Naive thymus-derived CD4-positive, alpha-beta T cell (primary cell): ENCODE data around the gene KLB. TPM values are rescaled to one million over a fixed set of nuclear protein-coding genes. Genes with fewer than 3 reads are reported as not detected.

Experiments used
- ATAC-seq: fragments of 150-1000 bp; cut with Tn5 transposase; 2 replicates; pipeline ENCODE4 v1.10.0; 2021; ENCODE audit warnings: mild to moderate bottlenecking, moderate library complexity
- CTCF ChIA-PET: fragments of 350-600 bp; sonication (Branson Sonifier 250); formaldehyde crosslinking; loops from one replicate; lab custom pipeline; 2021; ENCODE audit warnings: antibody characterized with exemption; lab: Charles Lee
- POLR2A ChIA-PET: fragments of 350-600 bp; sonication (Branson Sonifier 250); formaldehyde crosslinking; loops from one replicate; lab custom pipeline; 2021; ENCODE audit warnings: antibody characterized with exemption, inconsistent platforms; lab: Charles Lee
- DNase-seq, 9 donors: peaks; one replicate each; pipeline versions ENCODE4 v3.0.0 to v3.0.0-alpha.2; 2020 to 2022; ENCODE audit warnings: mixed read lengths in 1 of 9
- H3K27ac ChIP-seq: one replicate; pipeline ENCODE4 v1.7.0; 2013; ENCODE audit warnings: mild to moderate bottlenecking, low read depth, low read length, moderate library complexity
- H3K27me3 ChIP-seq, 2 donors: one replicate each; pipeline ENCODE4 v1.7.0; 2013; ENCODE audit warnings: low read length in 2 of 2, mild to moderate bottlenecking in 2 of 2, moderate library complexity in 2 of 2; ENCODE audit not compliant: control insufficient read depth in 2 of 2, insufficient read depth in 2 of 2
- H3K36me3 ChIP-seq, 3 experiments: 1 replicate in 2 of 3; 2 replicates in 1 of 3; pipeline ENCODE4 v1.7.0; 2013; ENCODE audit warnings: low read length in 3 of 3, mild to moderate bottlenecking in 3 of 3, moderate library complexity in 1 of 3; ENCODE audit not compliant: insufficient read depth in 3 of 3, control insufficient read depth in 2 of 3
- H3K4me1 ChIP-seq, 2 donors: one replicate each; pipeline ENCODE4 v1.7.0; 2013; ENCODE audit warnings: low read length in 2 of 2, mild to moderate bottlenecking in 2 of 2, moderate library complexity in 1 of 2; ENCODE audit not compliant: control insufficient read depth in 2 of 2, insufficient read depth in 2 of 2
- H3K4me3 ChIP-seq: 2 replicates; pipeline ENCODE4 v1.7.0; 2013; ENCODE audit warnings: mild to moderate bottlenecking, low read length
- H3K9me3 ChIP-seq, 3 experiments: 1 replicate in 2 of 3; 2 replicates in 1 of 3; pipeline ENCODE4 v1.7.0; 2013; ENCODE audit warnings: low read length in 3 of 3; ENCODE audit not compliant: control insufficient read depth in 2 of 3
- H3K27ac Mint-ChIP-seq, 9 donors: one replicate each; pipeline ENCODE4 v1.8.0; 2020 to 2022; ENCODE audit warnings: mixed read lengths in 9 of 9, mild to moderate bottlenecking in 8 of 9, moderate library complexity in 5 of 9, inconsistent platforms in 2 of 9
- H3K27me3 Mint-ChIP-seq, 5 donors: one replicate each; pipeline ENCODE4 v1.8.0; 2021 to 2022; ENCODE audit warnings: mixed read lengths in 5 of 5, mild to moderate bottlenecking in 1 of 5
- H3K36me3 Mint-ChIP-seq, 5 donors: one replicate each; pipeline ENCODE4 v1.8.0; 2020 to 2022; ENCODE audit warnings: mixed read lengths in 5 of 5, mild to moderate bottlenecking in 3 of 5, inconsistent platforms in 1 of 5
- H3K4me1 Mint-ChIP-seq, 7 donors: one replicate each; pipeline ENCODE4 v1.8.0; 2020 to 2022; ENCODE audit warnings: mixed read lengths in 7 of 7, mild to moderate bottlenecking in 3 of 7, inconsistent platforms in 1 of 7
- H3K4me3 Mint-ChIP-seq, 10 donors: one replicate each; pipeline ENCODE4 v1.8.0; 2020 to 2022; ENCODE audit warnings: mild to moderate bottlenecking in 10 of 10, mixed read lengths in 10 of 10, moderate library complexity in 6 of 10, inconsistent platforms in 2 of 10
- H3K9me3 Mint-ChIP-seq, 11 donors: one replicate each; pipeline ENCODE4 v1.8.0; 2020 to 2022; ENCODE audit warnings: mixed read lengths in 11 of 11, mild to moderate bottlenecking in 4 of 11, inconsistent platforms in 1 of 11, moderate library complexity in 1 of 11
- intact Hi-C, 2 donors: fragments of 100-400 bp; cut with micrococcal nuclease; formaldehyde crosslinking; loops; one replicate each; pipeline ENCODE4 v1.15.1; 2023
- polyA plus RNA-seq, 2 donors: library from polyadenylated mRNA; unstranded; fragments of 300-500 nt; fragmentation: Illumina TruSeq; gene quantifications; one replicate each; pipeline ENCODE4 v1.2.3, GENCODE V29; 2021
- total RNA-seq, 6 experiments: library from RNA in 5 of 6; stranded (reverse) in 5 of 6; gene quantifications; 1 replicate in 5 of 6; 2 replicates in 1 of 6; pipeline ENCODE4 v1.2.3 and lab custom pipeline; 2021 to 2026

Gene KLB
- total and polyA plus RNA-seq, 7 experiments from 2014 or later, result 0.07 TPM; not detected in 6

DNA sequence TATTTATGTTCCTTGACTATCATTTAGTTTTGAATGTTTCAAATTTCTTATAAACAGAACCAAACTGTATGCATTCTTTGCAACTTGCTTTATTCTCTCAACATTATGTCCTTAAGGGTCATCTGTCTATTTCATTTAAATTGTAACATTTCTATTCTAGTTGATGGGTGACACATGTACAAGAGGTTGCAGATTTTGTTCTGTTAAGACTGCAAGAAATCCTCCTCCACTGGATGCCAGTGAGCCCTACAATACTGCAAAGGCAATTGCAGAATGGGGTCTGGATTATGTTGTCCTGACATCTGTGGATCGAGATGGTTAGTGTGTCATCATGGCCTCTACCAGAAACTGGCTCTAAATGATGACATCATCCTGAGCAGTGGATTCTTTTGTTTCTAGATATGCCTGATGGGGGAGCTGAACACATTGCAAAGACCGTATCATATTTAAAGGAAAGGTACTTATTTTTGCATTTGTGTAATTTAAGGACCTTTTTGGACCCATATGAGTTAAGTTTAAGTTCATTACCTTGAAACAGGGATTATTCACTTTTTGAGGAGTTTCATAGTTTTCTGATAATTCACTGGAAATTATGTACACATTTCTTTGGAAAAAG, 58.3 kb downstream of the KLB start:
- CTCF ChIA-PET, result no interaction called here
- no peaks in the 10 kb centered on the region for H3K4me1 ChIP-seq
- POLR2A ChIA-PET, result no interaction called here
- no peak for ATAC-seq
- no peak for DNase-seq
- H3K27me3 ChIP-seq, result no peaks in the 10 kb centered on the region
- peaks cover 0 to 36% (median 3%) of the 10 kb centered on the region in 3 experiments for H3K36me3 ChIP-seq
- Mint-ChIP-seq H3K4me3 (no peak overlapping the region), H3K9me3 (no peaks in the 10 kb centered on the region), H3K36me3 (peaks cover 0 to 20% (median 11%) of the 10 kb centered on the region in 5 donors), H3K27me3 (no peaks in the 10 kb centered on the region), H3K4me1 (peaks cover 0 to 30% (median 10%) of the 10 kb centered on the region in 7 donors), H3K27ac (peak overlapping the region in 1 of 9 donors; percentile 2)
- no peaks in the 10 kb centered on the region for H3K9me3 ChIP-seq
- intact Hi-C loops, result loop anchor here in 1 of 2 donors (5.0 to 10.0 kb wide), 2 partner anchors 852 to 1380 kb away; no protein-coding TSS in a partner anchor
- H3K27ac ChIP-seq, result no peak overlapping the region
- H3K4me3 ChIP-seq, result no peak overlapping the region

DNA sequence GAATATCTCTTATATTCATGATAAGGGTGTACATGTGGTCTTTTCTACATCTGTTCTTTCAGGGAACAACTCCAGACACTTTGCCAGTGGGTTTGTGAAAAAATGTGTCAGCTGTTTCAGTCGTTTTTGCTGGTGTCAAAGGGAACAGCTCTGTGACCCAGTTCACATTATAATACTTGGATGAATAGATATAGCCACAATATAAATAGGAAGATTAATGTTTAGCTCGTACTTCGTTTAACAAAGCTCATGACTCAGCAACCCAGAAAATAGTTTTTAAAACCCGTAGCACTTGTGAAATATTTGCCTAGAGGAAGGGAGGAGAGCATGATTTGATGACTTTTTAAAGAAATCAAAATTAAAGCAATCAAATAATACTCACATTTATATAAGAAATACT, 60.0 kb downstream of the KLB start:
- peaks cover 0 to 25% (median 11%) of the 10 kb centered on the region in 5 donors for H3K36me3 Mint-ChIP-seq
- no peak overlapping the region for H3K4me3 Mint-ChIP-seq
- no peaks in the 10 kb centered on the region for H3K9me3 Mint-ChIP-seq
- DNase-seq (no peak), ATAC-seq (no peak)
- H3K27me3 Mint-ChIP-seq, result no peaks in the 10 kb centered on the region
- CTCF ChIA-PET, result interaction anchor here (0.6 to 1.0 kb wide), 3 partner anchors 100 to 806 kb away, joined by 3 to 5 read pairs (median 5); no protein-coding TSS in a partner anchor
- intact Hi-C loops, result loop anchor here in 1 of 2 donors (5.0 to 10.0 kb wide), 2 partner anchors 851 to 1378 kb away; no protein-coding TSS in a partner anchor
- H3K4me1 Mint-ChIP-seq, result peaks cover 0 to 19% (median 4%) of the 10 kb centered on the region in 7 donors
- H3K4me1 ChIP-seq, result no peaks in the 10 kb centered on the region
- no peak overlapping the region for H3K27ac ChIP-seq
- H3K27me3 ChIP-seq, result no peaks in the 10 kb centered on the region
- peaks cover 0 to 36% (median 3%) of the 10 kb centered on the region in 3 experiments for H3K36me3 ChIP-seq
- POLR2A ChIA-PET, result interaction anchor here (0.6 to 1.5 kb wide), 2 partner anchors 9 to 11 kb away, joined by 3 to 4 read pairs; no protein-coding TSS in a partner anchor
- H3K27ac Mint-ChIP-seq, result no peak overlapping the region
- H3K9me3 ChIP-seq, result no peaks in the 10 kb centered on the region
- H3K4me3 ChIP-seq, result no peak overlapping the region

DNA sequence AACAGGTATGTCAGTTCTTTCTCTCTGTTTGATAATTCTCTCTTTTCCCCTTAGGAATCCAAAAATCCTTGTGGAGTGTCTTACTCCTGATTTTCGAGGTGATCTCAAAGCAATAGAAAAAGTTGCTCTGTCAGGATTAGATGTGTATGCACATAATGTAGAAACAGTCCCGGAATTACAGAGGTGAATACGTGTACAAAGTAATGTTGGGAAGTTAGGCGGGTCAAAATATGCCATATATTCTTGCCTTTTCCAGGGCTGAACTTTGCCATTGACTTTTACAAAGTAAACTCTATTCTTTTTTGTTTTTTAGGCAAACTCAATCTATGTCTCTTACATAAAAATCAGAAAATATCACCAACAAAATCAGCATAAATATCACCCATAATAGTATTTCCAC, 60.7 kb downstream of the KLB start:
- DNase-seq (no peak), ATAC-seq (no peak)
- H3K4me3 Mint-ChIP-seq, result no peak overlapping the region
- POLR2A ChIA-PET, result no interaction called here
- no peaks in the 10 kb centered on the region for H3K27me3 Mint-ChIP-seq
- H3K27me3 ChIP-seq, result no peaks in the 10 kb centered on the region
- peak overlapping the region in 1 of 9 donors; percentile 53 for H3K27ac Mint-ChIP-seq
- H3K9me3 ChIP-seq, result no peaks in the 10 kb centered on the region
- no peaks in the 10 kb centered on the region for H3K4me1 ChIP-seq
- peaks cover 0 to 40% (median 3%) of the 10 kb centered on the region in 3 experiments for H3K36me3 ChIP-seq
- CTCF ChIA-PET, result interaction anchor here (1.0 kb wide), 1 partner anchor 565 kb away, joined by 5 read pairs; no protein-coding TSS in a partner anchor
- peaks cover 0 to 31% (median 11%) of the 10 kb centered on the region in 5 donors for H3K36me3 Mint-ChIP-seq
- H3K9me3 Mint-ChIP-seq, result no peaks in the 10 kb centered on the region
- H3K27ac ChIP-seq, result no peak overlapping the region
- H3K4me3 ChIP-seq, result no peak overlapping the region
- intact Hi-C loops, result loop anchor here in 1 of 2 donors (5.0 to 10.0 kb wide), 2 partner anchors 850 to 1377 kb away; no protein-coding TSS in a partner anchor
- H3K4me1 Mint-ChIP-seq, result peaks cover 0 to 19% (median 4%) of the 10 kb centered on the region in 7 donors

DNA sequence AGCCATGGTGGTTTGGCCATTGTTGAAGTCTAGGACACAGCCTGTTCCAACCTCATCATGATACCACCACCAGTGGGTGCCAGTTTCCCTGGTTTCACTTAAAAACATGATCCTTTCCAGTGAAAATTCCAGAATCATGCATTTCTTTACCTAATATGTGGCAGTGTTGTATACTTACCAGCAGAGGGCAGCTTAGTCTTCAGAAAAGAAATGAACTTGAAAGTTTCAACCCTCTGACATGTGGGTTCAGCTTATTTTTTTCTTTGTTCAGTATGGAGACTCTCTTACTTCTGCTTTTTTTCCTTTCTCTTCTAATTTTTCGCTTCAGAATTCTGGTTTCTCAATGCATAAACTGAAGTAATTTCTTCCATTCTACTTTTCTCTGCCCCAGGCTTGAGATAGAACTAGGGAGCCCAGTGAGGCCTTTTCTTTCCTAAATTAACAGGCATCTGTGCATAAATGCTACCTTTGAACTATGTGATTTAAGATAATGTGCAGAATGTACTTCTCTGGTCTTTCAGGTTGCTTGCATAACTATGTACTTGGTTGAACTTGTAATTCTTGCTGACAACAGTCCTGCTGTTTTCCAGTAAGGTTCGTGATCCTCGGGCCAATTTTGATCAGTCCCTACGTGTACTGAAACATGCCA, 62.8 kb downstream of the KLB start:
- H3K4me1 Mint-ChIP-seq, result peaks cover 0 to 15% (median 4%) of the 10 kb centered on the region in 7 donors
- H3K4me1 ChIP-seq, result no peaks in the 10 kb centered on the region
- H3K36me3 ChIP-seq, result peaks cover 0 to 32% (median 3%) of the 10 kb centered on the region in 3 experiments
- POLR2A ChIA-PET, result interaction anchor here (0.6 to 1.9 kb wide), 5 partner anchors 11 to 508 kb away, joined by 3 to 21 read pairs (median 3); partner anchors contain the start of genes LIAS, PDS5A, RFC1 and RPL9
- H3K4me3 Mint-ChIP-seq, result no peak overlapping the region
- ATAC-seq (peak; percentile 98), DNase-seq (peak in 7 of 9 donors; percentile 36 to 60 (median 47))
- H3K4me3 ChIP-seq, result no peak overlapping the region
- no peaks in the 10 kb centered on the region for H3K9me3 ChIP-seq
- H3K9me3 Mint-ChIP-seq, result no peaks in the 10 kb centered on the region
- H3K27ac ChIP-seq, result no peak overlapping the region
- H3K27me3 ChIP-seq, result no peaks in the 10 kb centered on the region
- CTCF ChIA-PET, result interaction anchor here (0.6 to 2.1 kb wide), 14 partner anchors 9 to 1573 kb away, joined by 3 to 13 read pairs (median 5); partner anchors contain the start of genes LIAS, PDS5A and RPL9
- H3K27me3 Mint-ChIP-seq, result no peaks in the 10 kb centered on the region
- peaks cover 0 to 20% (median 10%) of the 10 kb centered on the region in 5 donors for H3K36me3 Mint-ChIP-seq
- peak overlapping the region in 6 of 9 donors; percentile 24 to 62 (median 44) for H3K27ac Mint-ChIP-seq
- intact Hi-C loops, result loop anchor here (1.0 to 10.0 kb wide), 8 partner anchors 189 to 1375 kb away; partner anchors contain the start of genes PDS5A (in 2 of the 2) and N4BP2 (in 1 of the 2)

DNA sequence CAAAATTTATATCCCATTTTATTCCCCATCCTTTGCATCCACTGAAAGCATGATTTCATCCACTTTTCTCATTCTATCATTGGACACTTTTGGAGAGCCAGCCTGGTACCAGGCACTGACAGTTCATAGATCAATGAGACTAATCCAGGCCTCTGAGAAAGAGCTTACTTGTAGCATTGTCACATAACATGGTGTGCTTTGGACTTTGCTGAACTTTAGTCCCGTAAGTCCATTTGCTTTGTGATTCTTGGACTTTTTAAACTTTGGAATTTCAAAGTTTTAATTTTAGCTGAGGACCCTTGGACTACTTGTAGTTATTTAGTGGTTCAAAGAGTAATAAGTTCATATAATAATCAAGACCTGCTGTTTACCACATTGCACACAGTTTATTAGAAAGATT, 63.7 kb downstream of the KLB start:
- Mint-ChIP-seq H3K9me3 (no peaks in the 10 kb centered on the region), H3K4me3 (no peak overlapping the region), H3K4me1 (peaks cover 0 to 8% (median 3%) of the 10 kb centered on the region in 7 donors), H3K36me3 (peaks cover 0 to 15% (median 5%) of the 10 kb centered on the region in 5 donors), H3K27ac (no peak overlapping the region), H3K27me3 (no peaks in the 10 kb centered on the region)
- ATAC-seq, result no peak
- no peak overlapping the region for H3K27ac ChIP-seq
- ChIA-PET POLR2A (no interaction called here), CTCF (interaction anchor here (0.7 to 2.1 kb wide), 2 partner anchors 365 to 508 kb away, joined by 3 to 13 read pairs; partner anchors contain the start of gene PDS5A)
- intact Hi-C loops, result loop anchor here in 1 of 2 donors (5.0 kb wide), 1 partner anchor 1372 kb away; no protein-coding TSS in a partner anchor
- H3K4me1 ChIP-seq, result no peaks in the 10 kb centered on the region
- no peaks in the 10 kb centered on the region for H3K27me3 ChIP-seq
- H3K9me3 ChIP-seq, result no peaks in the 10 kb centered on the region
- no peak for DNase-seq
- peaks cover 0 to 24% (median 3%) of the 10 kb centered on the region in 3 experiments for H3K36me3 ChIP-seq
- H3K4me3 ChIP-seq, result no peak overlapping the region

DNA sequence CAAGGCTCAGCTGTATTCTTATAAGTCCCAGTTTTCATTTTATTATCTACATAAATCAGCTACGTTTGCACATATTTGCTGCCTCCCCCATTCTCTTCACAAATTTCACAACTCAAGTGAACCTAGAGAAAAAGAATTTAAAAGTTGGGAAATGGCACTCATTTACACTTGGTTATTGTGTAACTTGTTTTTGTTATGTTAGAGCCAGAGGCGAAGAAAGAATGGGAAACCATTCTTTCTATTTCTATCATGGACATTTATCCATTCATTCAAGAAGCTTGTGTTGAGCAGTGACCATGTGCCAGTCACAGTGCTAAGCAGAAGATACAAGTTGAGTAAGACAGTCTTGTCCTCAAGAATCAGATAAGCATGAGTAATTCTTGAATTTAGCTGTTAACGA, 65.7 kb downstream of the KLB start:
- DNase-seq, result no peak
- peaks cover 0 to 24% (median 0%) of the 10 kb centered on the region in 3 experiments for H3K36me3 ChIP-seq
- Mint-ChIP-seq H3K4me1 (peaks cover 0 to 8% (median 3%) of the 10 kb centered on the region in 7 donors), H3K9me3 (no peaks in the 10 kb centered on the region), H3K36me3 (peaks cover 0 to 12% (median 6%) of the 10 kb centered on the region in 5 donors), H3K27me3 (no peaks in the 10 kb centered on the region), H3K27ac (no peak overlapping the region), H3K4me3 (no peak overlapping the region)
- no peak overlapping the region for H3K4me3 ChIP-seq
- no peaks in the 10 kb centered on the region for H3K4me1 ChIP-seq
- intact Hi-C loops, result loop anchor here in 1 of 2 donors (5.0 kb wide), 1 partner anchor 1370 kb away; no protein-coding TSS in a partner anchor
- no peaks in the 10 kb centered on the region for H3K9me3 ChIP-seq
- H3K27ac ChIP-seq, result no peak overlapping the region
- ChIA-PET POLR2A (no interaction called here), CTCF (no interaction called here)
- ATAC-seq, result no peak
- no peaks in the 10 kb centered on the region for H3K27me3 ChIP-seq
